Stomach smooth muscle (tissue), 2 donors: ENCODE measurements around the gene ERVK3-1.
A peak's percentile ranks its signal among the peaks of the same experiment; 100 is the strongest.

ENCODE experiments used
- H3K27ac ChIP-seq: one replicate; pipeline ENCODE4 v1.7.0; 2013; ENCODE audit warnings: mild to moderate bottlenecking, low read length, inconsistent platforms
- H3K27me3 ChIP-seq, 2 donors: one replicate each; pipeline ENCODE4 v1.7.0; 2013; ENCODE audit warnings: low read length in 2 of 2; ENCODE audit not compliant: insufficient read depth in 2 of 2, control insufficient read depth in 1 of 2
- H3K36me3 ChIP-seq, 2 donors: one replicate each; pipeline ENCODE4 v1.7.0; 2013; ENCODE audit warnings: low read length in 2 of 2; ENCODE audit not compliant: control insufficient read depth in 2 of 2, insufficient read depth in 2 of 2
- H3K4me1 ChIP-seq: one replicate; pipeline ENCODE4 v1.7.0; 2013; ENCODE audit warnings: low read length; ENCODE audit not compliant: control insufficient read depth, insufficient read depth
- H3K4me3 ChIP-seq, 2 donors: one replicate each; pipeline ENCODE4 v1.7.0; 2013; ENCODE audit warnings: low read length in 2 of 2
- H3K9ac ChIP-seq, 2 donors: one replicate each; pipeline ENCODE4 v1.7.0; 2013; ENCODE audit warnings: low read length in 2 of 2, mild to moderate bottlenecking in 1 of 2
- H3K9me3 ChIP-seq, 2 donors: one replicate each; pipeline ENCODE4 v1.7.0; 2013; ENCODE audit warnings: low read length in 2 of 2; ENCODE audit not compliant: control insufficient read depth in 2 of 2
- donor health status: healthy.
- donor health status: Pancreatic carcinoma.

The ERVK3-1 gene

DNA sequence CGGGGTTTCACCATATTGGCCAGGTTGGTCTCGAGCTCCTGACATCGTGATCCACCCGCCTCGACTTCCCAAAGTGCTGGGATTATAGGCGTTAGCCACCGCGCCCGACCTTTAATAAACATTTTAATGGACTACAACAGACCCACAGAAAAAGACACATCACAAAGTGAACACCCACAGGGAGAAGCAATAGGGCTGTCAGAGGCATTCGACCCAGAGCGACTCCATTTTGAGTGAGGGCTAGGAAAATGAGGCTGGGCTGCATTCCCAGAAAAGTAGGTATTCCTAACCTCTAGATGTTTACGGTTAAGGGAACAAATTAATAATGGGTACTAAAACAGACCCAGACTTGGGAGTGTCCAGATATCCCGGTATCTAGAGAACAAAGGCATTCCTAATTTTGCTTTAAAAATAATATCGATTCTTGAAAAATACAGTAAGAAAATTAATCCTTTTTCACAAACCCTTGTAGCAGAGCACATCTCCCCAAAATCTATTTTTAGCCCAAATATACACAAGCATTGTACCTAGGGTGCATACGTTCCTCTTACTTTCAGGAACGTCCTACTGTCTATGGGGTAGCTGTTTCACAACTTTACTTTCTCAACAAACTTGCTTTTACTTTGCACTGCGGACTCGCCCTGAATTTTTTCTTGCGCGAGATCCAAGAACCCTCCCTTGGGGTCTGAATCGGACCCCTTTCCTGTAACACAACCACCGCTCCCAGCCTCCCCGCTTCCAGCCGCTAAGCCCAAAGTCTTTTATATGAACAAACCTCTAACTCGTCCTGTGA lies 27.2 kb upstream of the ERVK3-1 start:
- Histone ChIP-seq H3K27me3 (no peaks in the 10 kb centered on the region), H3K27ac (peak overlapping the region; percentile 88), H3K4me3 (peak overlapping the region; percentile 97 to 98), H3K9me3 (peaks cover 7 to 26% of the 10 kb centered on the region in 2 donors), H3K36me3 (peaks cover 3 to 18% of the 10 kb centered on the region in 2 donors), H3K9ac (peak overlapping the region; percentile 94 to 99), H3K4me1 (peaks cover 21% of the 10 kb centered on the region)

DNA sequence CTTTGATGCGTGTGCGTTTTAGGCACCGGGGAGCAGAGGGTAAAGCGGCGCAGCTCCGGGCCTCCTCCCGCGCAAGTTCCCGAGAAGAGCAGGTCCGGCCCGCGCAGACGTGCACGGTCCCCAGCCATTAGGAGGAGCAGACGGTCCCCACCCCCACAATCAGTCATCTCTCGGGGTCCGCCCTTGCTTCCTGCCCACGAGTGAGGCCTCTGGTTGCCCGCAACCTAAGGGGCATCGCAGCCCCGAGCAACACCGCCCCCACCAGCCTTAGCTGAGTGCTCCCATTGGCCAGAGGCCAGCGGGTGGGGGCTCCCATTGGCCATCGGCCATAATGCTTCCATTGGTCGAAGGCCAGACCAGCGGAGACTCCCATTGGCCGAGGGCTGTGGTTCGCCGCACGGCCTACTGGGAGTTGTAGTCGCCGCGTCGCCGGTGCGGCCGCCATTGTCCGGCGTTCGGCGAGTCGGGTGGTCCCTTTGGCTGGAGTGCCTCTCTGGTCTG lies 26.6 kb upstream of the ERVK3-1 start, which contains the start of gene ZNF8:
Gene ZNF8 (plus strand): TSS at position 415 of the 501 bp plus-strand sequence. CDS start 127 bp downstream, outside the sequence.
- H3K9me3 ChIP-seq, result peaks cover 7 to 21% of the 10 kb centered on the region in 2 donors
- peak within 1 kb of the TSS; percentile 94 to 99 for H3K9ac ChIP-seq
- H3K4me3 ChIP-seq, result peak within 1 kb of the TSS; percentile 97 to 98
- H3K36me3 ChIP-seq, result peaks cover 3 to 18% of the 10 kb centered on the region in 2 donors
- peak within 1 kb of the TSS; percentile 88 for H3K27ac ChIP-seq
- peaks cover 21% of the 10 kb centered on the region for H3K4me1 ChIP-seq
- H3K27me3 ChIP-seq, result no peaks in the 10 kb centered on the region

DNA sequence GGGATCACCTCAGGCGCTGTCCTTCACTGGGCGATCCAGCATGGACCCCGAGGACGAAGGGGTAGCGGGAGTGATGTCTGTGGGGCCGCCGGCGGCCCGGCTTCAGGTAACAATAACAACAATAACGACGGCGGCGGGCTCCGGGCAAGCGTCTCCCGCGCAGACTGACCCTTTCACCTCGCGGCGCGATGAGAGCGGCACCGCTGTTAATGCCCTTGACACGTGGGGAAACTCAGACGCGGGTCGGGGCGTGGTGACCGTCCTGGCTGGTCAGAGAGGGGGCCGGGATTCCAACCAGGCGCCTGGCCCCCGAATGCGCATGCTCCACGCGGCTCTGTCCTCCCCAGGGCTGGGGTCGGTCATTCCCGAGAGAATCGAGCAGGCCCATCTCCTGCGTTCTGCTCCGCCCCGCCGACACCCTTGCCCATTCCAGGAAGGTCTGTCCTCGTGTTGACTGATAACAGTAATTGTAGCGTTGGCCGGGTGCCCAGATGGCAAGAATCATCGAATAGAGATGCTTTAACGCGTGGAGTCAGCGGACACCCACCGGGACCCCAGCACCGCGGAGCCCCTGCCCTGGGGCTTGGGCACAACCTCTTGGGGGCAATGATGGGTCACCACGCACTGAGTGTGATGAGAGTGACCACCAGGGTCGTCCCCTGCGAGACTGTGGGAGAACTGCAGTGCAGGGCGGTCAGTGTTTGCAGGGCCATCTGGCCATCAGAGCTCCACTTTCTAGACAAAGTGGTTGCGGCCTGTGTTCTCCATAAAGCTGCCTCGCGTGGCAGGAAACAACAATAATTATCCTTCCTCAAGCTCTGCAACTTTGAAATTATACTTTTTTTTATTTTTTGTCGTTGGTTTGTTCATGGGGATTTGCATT lies 25.9 kb upstream of the ERVK3-1 start:
- Histone ChIP-seq H3K4me3 (peak overlapping the region; percentile 97 to 98), H3K36me3 (peaks cover 1 to 16% of the 10 kb centered on the region in 2 donors), H3K4me1 (peaks cover 21% of the 10 kb centered on the region), H3K27ac (peak overlapping the region; percentile 88), H3K27me3 (no peaks in the 10 kb centered on the region), H3K9ac (peak overlapping the region; percentile 94 to 99), H3K9me3 (peaks cover 5 to 19% of the 10 kb centered on the region in 2 donors)

DNA sequence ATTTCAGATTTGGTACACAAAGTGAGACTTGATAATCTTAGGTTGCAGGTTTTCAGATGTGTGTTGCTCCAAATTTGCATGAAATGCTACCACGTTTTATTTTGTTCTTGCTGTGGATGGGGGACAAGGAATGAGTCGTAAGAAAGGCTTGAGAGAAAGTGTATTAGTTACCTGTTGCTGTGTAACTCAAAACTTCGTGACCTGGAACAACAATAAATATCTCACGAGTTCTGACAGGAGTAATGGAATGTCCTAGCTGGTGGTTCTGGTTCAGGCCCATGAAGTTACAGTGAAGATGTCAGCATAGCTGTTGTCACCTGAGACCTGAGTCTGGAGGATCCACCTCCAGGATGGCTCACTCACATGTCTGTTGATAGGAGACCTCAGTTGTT lies 25.3 kb upstream of the ERVK3-1 start:
- H3K4me3 ChIP-seq, result peak overlapping the region; percentile 97 to 98
- H3K36me3 ChIP-seq, result peaks cover 0 to 10% of the 10 kb centered on the region in 2 donors
- no peak overlapping the region for H3K27ac ChIP-seq
- peaks cover 0 to 12% of the 10 kb centered on the region in 2 donors for H3K9me3 ChIP-seq
- H3K27me3 ChIP-seq, result no peaks in the 10 kb centered on the region
- peaks cover 21% of the 10 kb centered on the region for H3K4me1 ChIP-seq
- no peak overlapping the region for H3K9ac ChIP-seq

DNA sequence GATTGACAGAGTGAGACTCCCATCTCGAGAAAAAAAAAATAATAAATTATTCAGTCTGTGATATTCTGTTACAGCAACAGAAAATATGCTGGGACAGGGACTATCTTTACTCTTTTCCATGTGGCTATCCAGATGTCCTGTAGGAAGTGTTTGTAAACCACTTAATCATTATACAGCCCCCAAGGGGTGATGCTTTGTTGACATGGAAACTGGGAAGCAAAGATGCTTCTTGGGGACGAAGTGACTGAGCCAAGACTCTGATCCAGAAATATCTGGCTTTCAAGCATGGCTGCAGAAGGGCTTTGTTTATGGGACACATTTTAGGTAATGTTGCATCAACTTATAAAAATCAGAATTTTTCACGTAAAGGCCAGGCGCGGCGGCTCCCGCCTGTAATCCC lies 21.0 kb upstream of the ERVK3-1 start:
- peaks cover 0 to 5% of the 10 kb centered on the region in 2 donors for H3K9me3 ChIP-seq
- H3K27me3 ChIP-seq, result no peaks in the 10 kb centered on the region
- peaks cover 30 to 31% of the 10 kb centered on the region in 2 donors for H3K36me3 ChIP-seq
- peaks cover 11% of the 10 kb centered on the region for H3K4me1 ChIP-seq
- H3K4me3 ChIP-seq, result no peak overlapping the region
- no peak overlapping the region for H3K9ac ChIP-seq
- H3K27ac ChIP-seq, result no peak overlapping the region

DNA sequence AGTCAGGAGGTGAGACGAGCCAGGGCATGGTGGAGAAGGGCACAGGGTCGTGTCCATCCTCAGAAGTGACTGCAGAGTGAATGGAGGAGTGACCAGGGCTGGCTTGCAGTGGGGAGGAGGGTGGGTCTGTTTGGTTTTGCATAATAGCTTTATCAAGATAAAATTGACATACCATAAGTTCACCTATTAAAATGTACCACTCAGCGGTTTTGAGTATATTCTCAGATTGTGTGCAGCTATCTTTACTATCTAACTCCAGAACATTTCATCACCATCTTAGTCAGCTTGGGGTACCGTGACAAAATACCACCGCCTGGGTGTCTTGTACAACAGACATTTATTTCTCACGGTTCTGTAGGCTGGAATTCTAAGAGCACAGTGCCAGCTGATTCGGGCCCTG lies 13.2 kb upstream of the ERVK3-1 start:
- peaks cover 54 to 63% of the 10 kb centered on the region in 2 donors for H3K36me3 ChIP-seq
- H3K27ac ChIP-seq, result no peak overlapping the region
- H3K9ac ChIP-seq, result no peak overlapping the region
- no peaks in the 10 kb centered on the region for H3K27me3 ChIP-seq
- no peak overlapping the region for H3K4me3 ChIP-seq
- peaks cover 7 to 25% of the 10 kb centered on the region in 2 donors for H3K9me3 ChIP-seq
- no peaks in the 10 kb centered on the region for H3K4me1 ChIP-seq

DNA sequence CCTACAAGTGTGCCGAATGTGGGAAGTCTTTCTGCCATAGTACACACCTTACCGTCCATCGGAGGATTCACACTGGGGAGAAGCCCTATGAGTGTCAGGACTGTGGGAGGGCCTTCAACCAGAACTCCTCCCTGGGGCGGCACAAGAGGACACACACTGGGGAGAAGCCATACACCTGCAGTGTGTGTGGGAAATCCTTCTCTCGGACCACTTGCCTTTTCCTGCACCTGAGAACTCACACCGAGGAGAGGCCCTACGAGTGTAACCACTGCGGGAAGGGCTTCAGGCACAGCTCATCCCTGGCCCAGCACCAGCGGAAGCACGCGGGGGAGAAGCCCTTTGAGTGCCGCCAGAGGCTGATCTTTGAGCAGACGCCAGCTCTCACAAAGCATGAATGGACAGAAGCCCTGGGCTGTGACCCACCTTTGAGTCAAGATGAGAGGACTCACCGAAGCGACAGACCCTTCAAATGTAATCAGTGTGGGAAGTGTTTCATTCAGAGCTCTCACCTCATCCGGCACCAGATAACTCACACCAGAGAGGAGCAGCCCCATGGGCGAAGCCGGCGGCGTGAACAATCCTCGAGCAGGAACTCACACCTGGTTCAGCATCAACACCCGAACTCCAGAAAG lies 10.3 kb upstream of the ERVK3-1 start:
- Histone ChIP-seq H3K4me1 (no peaks in the 10 kb centered on the region), H3K9me3 (peaks cover 7 to 20% of the 10 kb centered on the region in 2 donors), H3K4me3 (no peak overlapping the region), H3K36me3 (peaks cover 43 to 45% of the 10 kb centered on the region in 2 donors), H3K27ac (no peak overlapping the region), H3K9ac (no peak overlapping the region), H3K27me3 (no peaks in the 10 kb centered on the region)

DNA sequence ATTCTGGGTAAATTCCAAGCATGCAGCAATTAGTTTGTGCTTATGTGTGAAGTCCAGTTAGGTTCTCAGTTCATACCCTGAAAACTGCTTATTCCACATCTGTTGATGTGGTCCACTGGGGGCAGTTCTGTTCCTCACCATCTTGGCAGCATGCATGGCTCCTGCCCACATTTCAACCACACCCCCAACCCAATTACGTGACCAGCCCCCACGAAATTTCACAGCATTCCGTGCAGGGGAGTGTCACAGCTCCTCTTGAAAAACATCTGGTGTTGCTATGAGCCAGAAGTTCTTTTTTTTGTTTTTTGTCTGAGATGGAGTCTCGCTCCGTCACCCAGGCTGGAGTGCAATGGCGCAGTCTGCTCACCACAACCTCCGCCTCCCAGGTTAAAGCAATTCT lies 9.1 kb upstream of the ERVK3-1 start:
- Histone ChIP-seq H3K36me3 (peaks cover 49 to 54% of the 10 kb centered on the region in 2 donors), H3K27ac (no peak overlapping the region), H3K9ac (no peak overlapping the region), H3K9me3 (peaks cover 7 to 20% of the 10 kb centered on the region in 2 donors), H3K4me3 (no peak overlapping the region), H3K4me1 (no peaks in the 10 kb centered on the region), H3K27me3 (no peaks in the 10 kb centered on the region)

DNA sequence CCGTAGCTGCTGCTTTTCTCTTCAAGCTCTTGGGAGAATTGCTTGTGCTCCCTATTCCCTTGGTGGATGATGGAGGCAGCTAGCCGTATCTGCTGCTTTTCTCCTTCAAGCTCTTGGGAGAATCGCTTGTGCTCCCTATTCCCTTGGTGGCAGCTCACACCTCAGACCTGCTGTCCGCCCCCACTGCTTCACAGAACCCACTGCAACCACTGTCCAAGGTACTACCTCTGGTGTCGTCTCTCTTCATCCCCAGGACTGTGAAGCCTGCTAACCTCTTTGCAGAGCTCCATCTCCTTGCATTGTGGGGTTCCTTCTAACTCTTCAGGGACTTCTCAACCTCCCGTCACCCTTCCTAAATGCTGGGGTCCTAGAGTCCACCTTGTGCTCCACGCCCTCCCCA lies 4.6 kb upstream of the ERVK3-1 start:
- Histone ChIP-seq H3K4me3 (no peak overlapping the region), H3K27me3 (no peaks in the 10 kb centered on the region), H3K36me3 (peaks cover 13 to 22% of the 10 kb centered on the region in 2 donors), H3K4me1 (no peaks in the 10 kb centered on the region), H3K9ac (no peak overlapping the region), H3K9me3 (no peaks in the 10 kb centered on the region), H3K27ac (no peak overlapping the region)

DNA sequence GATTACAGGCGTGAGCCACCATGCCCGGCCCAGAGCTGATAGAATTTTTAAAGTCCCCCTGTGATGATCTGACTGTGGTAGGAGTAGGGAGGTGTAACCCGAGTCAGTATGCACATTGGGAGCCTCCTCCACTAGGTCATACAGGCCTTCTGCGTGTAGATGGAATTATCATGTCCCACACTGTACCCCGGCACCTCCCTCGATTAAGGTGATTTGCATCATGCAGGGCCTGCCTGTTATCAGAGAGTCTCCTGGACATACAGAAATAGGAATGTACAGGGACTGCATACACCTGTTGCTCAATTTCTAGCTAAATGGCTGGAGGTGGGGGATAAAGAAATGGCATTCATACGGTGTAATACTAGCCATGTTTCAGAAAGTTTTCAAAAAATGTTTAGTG lies 922 bp upstream of the ERVK3-1 start:
- Histone ChIP-seq H3K9me3 (no peaks in the 10 kb centered on the region), H3K36me3 (peaks cover 23 to 28% of the 10 kb centered on the region in 2 donors), H3K4me1 (peaks cover 10% of the 10 kb centered on the region), H3K9ac (peak overlapping the region in 1 of 2 donors; percentile 68), H3K27me3 (no peaks in the 10 kb centered on the region), H3K27ac (peak overlapping the region; percentile 58), H3K4me3 (peak overlapping the region in 1 of 2 donors; percentile 99)
